Uterus (tissue), 2 donors: ENCODE data around the gene NDUFS6.

ENCODE experiments used
- CTCF ChIP-seq, 4 experiments: fragments of 200-600 bp in 2 of 4; fragments of 450-650 bp in 2 of 4; sonication (generic) in 2 of 4; IDR thresholded peaks; one replicate each; pipeline ENCODE4 v1.5.1; 2016 to 2019; ENCODE audit warnings: antibody characterized with exemption in 4 of 4, mild to moderate bottlenecking in 2 of 4, moderate library complexity in 1 of 4
- POLR2A ChIP-seq, 2 donors: fragments of 450-650 bp; IDR thresholded peaks; one replicate each; pipeline ENCODE4 v1.6.1; 2016; ENCODE audit warnings: antibody characterized with exemption in 2 of 2, mild to moderate bottlenecking in 1 of 2, moderate library complexity in 1 of 2

DNA sequence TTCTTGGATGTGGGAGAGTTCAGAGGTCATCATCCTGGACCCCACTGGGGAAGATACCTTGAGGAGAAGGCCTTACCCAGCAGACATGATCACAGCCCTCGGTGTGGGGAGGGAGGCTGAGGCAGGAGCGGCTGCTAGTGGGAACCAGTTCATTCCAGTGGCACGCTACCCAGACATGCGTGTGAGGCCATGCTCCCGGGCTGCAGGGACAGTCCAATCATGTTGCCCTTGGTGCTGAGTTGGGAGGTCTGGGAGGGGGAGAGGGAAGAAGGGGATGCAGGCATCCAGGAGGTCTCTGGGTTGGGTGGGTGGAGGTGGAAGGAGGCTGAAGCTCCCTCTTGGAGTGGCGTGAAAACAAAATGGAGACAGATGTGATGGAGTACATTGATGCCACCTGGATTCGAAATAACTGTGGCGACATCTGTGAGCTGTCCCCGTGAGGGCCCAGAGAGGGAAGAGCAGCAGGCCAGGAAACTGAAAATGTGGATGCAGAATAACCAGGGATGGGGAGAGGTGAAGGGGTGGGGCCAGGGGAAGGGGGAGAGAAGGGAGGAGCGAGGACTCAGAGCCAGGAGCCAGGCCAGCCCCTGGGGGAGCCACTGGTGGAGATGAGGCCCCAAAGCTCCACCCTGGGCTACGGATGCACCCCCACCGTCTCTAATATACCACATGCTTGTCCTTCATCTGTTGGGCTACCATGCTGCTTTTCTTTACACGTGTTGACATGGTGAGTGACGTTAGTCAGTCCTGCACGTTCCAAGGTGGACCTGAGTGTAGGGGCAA is 16.2 kb downstream of the NDUFS6 start:
- TF ChIP-seq CTCF (IDR thresholded peaks at IDR 0.05) (no peak), POLR2A (IDR thresholded peaks at IDR 0.05) (no peak)
